DMS114 treated with DMSO at 0.1 percent for 48 hours (cell line): Measurements from ENCODE around the gene COL4A2.

Experiments used
- DNase-seq: peaks from one replicate; lab custom pipeline; 2025; ENCODE audit not compliant: unreplicated experiment; lab: John Stamatoyannopoulos, UW

COL4A2 gene

DNA sequence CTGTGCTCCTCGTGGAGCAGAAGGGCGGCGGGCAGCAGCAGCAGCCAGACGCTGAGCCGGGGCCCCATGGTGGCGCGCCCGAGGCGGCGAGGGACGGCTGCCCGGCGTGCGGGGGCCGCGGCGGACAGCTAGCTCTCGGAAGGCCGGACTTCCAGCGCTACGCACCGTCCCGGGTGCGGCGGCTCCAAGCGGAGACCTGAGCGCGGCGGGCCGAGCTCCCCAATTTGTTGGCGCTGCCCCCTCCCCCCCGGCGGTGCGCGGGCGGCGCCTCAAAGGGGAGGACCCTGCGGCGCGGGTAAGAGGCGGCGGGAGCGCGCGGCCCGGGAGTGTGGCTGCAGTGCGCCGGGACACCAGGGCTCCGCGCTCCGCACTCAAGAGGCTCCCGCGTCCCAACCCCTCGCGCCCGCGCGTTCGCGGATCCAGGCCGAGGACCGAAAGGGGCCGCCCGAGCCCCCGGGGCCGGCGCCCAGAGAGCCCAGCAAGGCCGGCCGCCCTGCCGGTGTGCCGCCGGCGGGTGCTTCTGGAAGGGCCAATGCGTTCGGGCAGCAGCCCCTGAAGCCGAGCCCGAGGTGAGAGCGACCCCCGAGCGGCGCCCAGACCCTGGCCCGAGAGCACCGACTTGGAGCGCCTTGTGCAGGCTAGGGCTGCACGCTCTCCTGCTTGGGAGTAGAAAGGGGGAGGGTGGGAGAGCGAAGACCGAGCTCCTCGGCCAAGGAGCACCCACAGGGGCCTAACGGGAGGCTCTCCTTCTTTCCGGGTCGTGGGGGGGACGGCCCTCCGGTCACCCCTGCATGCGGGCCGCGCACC is at the start of gene COL4A2, which contains the start of gene COL4A1:
COL4A2 (plus strand) TSS at position 325 of the 807 bp plus-strand sequence. CDS start 620 bp downstream, outside the sequence.
COL4A1 (minus strand) TSS at position 198 of the 807 bp plus-strand sequence; CDS start at position 68, 130 bp downstream.
- DNase-seq: no peak

DNA sequence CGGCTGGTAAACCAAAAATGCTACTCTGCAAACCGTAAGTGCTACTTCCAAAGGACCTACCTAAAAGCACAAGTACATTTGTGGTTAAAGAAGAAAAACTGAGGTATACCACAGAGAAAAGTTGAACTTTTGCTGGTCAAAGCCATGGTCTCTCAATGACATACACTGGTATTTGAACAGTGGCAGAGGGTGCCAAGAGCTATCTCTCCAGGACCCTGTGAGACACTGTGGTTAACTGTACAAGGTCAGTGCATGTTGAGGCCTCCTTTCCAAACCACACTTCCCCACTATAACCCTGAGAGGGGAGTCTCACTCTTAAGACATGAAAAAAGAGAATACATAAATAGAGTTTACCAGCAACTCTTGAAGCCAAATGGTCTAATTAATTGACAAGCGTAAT is 49.7 kb upstream of the COL4A2 start:
- DNase-seq: no peak

DNA sequence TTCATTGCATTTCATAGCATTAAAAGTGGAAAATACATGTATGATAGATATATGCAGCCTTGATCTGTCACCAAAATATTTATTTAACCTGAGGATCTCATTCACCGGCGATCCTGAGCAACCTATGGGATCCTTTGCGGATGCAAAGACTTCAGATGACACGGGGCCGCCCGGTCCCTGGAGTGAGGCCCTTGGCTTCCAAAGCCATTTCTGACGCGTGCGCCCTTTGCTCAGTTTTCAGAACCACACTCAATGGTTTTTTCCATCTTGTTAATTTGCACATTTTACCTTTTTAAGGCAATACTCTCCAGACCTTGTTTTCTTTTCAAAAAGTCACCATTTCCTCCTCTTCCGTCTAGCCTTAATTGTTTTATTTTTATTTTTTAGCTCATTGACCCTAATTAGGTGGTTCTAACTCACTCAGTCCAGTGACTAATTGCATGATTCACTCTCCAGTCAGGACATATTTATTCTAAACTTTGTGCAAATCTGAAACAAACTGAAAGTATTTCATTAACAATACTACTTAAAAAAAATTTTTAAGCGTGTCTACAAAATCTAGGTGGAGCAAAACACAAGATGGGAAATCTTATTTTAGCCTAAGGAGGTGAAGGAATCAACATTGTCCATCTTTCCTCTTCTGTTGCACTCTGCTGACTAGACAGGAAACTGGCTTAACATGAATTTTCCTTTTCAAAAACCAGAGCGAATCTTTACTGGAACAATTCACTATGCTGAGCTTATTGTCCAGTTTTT is 48.0 kb upstream of the COL4A2 start:
- no peak for DNase-seq

DNA sequence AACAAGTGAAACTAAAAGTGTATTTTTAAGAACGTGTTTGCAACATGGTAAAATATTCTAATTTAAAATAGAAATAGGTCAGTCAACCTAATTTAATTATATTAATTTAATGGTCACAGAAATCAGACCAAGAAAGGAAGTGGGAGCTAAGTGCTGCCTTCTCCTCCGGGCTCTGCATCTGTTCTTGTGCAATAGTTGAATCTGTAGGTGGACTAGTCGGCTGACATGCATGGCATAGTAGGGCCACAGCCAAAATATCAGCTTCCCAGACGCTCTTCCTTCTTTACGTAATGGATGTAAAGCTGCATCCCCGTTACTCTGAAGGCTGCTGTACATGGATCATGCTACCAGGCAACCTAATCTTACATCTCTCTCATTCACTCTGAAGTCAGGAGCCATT is 47.4 kb upstream of the COL4A2 start:
- DNase-seq: no peak

DNA sequence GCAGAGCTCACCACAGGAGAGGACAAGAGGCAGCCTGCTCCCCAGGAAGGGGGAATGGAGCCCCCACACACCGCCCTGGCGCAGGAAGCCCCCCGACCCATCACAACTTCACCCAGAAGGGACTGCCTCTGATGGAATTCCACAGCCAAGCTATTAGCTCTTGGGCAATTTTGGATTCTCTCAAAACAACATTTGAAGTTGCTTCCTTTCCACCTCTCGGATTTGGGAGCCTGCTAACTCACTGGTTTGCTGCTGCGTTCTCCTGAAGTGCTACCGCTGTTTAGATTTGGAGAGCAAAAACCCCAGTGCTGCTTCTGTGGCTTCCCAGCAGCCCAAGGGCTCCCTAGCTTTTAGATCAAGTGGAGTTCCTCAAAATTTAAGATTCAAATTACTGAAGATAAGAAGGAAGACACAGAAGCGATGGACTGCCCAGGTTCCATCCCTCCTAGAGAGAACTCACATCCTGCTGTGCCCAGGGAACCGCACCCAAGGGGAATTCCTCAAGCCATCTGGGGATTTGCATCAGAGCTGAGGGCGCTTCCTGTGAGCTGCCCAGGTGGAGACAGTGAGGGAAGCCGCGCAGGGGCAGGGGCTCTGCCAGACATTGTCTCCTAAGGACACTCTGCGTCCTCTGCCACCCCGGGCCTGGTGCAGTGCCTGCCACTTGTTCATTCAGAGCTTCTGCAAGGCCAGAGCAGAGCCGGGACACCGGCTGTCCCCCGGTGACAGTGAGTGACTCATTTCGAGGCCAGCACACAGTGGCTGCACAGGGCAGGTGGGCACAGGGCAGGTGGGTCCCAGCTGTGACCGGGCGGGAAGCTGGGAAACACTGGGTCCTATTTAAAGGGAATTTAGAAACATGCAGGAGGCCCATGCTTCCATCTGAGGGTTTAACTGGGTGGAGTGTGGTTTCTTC is 45.7 kb upstream of the COL4A2 start:
- no peak for DNase-seq

DNA sequence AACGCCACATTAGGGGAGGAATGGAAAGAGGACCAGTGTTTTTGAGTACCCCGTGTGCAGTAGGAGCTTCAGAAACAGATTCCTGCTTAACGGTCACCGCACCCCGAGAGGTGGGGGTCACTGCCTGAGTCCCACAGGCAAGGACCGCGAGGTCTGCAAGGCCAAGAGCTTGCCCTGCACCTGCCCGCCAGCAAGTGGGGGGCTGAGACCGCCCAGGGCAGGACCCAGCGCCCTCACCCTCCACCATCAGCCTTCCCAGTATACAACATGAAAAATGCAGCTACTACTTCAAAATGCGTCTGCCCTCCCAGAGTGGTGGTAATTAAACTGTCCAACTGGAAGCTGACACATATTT is 45.0 kb upstream of the COL4A2 start:
- DNase-seq: no peak

DNA sequence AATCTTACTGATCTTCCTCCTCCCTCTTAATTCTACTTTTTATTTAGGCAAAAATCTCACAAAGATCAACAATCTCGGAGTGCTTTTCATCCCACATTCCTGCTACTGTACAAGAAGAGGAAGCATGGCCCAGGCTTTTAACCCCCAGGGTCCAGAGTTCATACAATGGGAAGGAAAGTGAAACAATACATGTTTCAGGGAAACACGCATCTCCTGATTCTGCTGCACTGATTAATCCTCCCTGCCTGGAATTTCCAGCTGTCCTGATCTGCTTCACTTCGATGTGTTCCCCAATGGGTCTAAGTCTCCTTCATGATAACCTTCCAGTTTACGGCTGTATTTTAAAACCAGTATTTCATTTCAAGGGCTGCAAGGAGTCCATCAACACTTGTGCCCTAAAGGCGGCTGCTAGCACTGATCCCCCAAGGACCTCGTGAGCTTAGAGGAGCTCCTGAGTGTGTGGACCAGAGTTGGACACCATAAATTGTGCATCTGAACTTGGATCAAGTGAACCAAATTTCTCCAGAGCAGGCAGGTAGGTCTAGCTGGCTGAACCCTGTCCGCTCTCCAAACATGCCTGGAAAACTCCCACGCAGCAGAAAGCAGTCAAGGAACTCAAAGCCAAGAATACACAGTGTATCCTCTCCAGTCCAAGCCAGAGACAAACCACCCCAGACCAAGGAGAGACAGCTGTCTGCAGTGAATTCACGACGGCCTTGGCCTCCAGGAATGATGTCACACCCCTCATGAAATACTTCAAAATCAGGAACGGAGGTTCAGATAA is 44.4 kb upstream of the COL4A2 start:
- DNase-seq: no peak

DNA sequence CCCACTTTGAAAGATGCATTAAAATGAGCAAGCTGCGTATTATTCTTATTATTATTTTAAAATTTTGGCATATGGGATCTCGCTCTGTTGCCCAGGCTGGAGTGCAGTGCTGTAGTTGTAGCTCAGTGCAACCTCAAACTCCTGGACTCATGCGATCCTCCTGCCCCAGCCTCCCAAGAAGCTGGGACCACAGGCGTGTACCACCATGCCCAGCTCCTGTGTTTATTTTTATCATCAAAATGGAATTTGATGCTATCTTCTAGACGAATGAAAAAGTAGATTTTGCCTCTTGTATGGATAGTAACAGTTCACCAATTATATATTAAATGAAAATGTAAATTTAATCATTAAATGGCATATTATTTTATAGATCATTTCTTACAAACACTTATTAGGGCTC is 43.7 kb upstream of the COL4A2 start:
- no peak for DNase-seq

DNA sequence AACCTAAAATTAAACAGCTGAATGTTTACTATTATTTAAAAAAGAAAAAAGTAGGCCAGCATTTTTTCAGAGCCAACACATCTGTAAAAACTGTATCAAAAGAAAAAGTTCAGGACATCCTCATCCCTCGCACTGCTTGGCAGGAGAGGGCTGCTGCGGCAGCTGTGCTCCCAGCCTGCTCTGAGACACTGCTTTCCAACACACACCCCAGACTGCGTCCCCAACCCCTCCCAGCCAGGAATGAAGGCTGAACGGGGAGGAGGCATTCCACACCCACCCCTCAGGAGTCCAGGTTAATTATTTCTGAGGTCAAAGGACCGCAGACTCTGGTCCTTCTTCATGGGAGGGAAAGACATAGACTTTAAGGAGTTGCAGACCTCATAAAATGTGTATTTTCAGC is 43.2 kb upstream of the COL4A2 start:
- DNase-seq: no peak

DNA sequence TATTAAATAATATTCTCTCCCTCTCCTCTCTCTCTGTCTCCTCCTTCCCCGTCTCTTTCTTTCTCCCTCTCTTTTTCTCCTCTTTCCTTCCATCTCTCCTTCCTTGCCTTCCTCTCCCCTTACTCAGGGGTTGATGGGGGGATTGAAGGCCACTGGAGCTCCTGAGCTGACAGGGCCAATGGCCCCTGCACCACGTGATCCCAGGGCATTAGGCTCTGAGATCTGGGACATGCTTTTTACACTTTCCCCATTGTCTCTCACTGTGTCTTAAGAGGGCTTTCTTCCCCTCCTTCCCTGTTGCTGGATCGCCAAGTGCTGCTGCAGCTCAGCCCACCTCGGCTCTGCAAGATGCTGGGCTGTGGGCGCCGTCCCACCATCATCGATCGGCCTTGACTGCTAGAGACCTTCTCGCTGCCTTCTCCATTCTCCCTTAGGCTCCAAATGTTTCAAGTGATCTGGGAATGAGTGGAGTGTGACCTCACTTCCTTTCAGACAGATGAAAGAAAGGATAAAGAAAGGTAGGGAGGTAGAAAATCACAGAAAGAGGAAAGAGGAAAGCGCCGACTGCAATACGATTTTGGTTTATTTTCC is 42.3 kb upstream of the COL4A2 start:
- no peak for DNase-seq

DNA sequence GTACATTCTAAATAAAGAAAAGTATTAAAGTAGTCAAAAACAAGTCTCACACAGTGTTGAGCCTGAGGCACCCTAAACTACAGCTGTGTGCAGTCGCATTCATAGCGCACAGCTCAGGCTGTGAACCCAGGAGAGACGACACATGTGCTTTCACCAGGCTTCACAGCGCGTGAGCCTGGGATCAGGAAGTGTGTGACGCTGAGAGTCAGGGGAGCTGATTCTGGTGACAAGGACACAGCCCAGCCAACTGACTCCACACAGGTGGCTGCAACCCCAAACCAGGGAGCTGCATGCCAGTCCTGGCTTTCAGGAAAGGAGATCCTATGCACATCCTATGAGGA is 41.8 kb upstream of the COL4A2 start:
- DNase-seq: no peak

DNA sequence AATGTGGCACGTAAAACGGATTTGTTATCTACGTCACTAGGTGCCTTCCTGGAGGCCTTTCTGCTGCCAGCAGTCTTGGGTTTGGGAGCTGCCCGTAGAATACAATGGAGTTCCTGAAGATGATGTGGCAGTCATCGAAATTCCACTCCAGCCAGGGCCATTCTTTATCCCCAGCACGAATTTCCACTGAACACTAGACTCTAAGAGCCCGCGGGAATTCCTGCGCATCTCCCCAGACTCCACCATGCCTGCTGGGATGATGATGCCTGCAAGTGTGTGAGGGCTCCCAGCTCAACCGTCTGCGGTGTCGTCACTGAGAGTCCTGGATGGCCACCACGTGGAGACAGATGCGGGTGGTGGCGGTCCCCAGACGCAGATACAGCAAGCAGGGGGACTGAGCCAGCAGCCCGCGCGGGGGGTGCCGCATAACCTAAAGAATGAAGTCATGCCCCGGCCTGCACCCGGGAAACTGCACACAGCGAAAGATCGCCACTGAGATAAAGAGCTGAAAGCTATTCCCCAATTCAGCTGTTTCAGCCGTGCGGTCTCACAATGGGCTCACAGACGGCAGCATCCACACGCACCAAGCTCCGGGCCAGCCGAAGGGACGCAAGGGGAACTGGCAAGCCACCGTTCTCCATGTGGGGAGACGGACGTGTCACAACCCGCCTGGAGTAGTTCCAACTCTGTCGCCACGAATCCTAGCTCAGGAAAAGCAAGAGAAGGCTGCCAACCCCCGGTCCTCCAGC is 41.2 kb upstream of the COL4A2 start:
- DNase-seq: no peak

DNA sequence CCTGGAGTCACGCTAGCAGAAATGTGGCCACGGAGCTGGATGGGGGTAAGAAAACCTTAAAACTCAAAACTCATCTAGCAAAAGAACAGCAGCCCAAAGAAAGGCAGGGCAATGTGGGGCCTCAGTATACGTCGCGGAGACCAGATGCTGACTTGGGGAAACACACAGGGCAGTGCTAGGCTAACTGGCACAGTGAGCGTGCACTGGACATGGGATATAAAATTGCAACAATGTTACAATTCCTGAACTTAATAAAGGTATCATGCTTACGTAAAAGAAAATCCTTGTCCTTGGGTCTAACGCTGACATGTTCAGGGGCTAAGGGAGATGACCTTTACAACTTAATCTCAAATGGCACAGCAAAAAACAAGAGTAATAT is 40.7 kb upstream of the COL4A2 start:
- DNase-seq: no peak

DNA sequence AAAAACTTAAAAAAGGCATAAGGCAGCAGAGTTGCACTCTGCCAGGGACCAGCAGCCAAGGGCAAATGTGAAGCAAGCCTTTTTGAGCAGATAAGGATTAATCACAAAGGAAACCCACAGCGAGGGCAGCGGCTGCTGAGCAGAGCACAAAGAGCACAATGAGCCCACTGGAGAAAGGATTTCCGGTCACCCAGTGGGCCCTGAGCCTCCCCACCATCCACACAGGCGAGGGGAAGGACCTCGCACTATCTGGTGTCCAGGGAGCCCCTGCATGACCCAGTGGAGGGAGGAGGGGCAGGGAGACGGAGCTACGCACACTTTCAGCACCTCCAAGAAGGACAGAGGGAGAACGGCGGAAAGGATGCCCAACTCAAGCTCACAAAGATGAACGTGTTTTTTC is 40.1 kb upstream of the COL4A2 start:
- no peak for DNase-seq

DNA sequence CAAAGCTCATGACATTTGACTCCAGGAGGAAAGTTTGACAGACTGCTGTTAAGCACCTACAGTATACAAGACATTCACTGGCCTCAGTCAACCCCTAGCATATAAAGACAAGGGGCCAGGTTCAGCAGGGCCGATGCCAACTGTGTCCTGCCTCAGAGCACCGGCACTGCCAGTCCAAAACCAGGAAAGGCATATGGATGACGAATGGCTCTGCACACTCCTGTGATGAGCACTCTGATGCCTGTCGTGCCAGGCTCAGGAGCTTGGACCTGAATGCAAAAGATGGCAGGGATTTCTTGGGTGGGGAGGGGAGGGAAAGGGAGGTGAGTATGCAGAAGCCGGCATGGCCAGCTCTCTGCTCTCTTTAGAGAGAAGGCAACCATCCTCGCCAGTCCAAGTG is 39.0 kb upstream of the COL4A2 start:
- no peak for DNase-seq

DNA sequence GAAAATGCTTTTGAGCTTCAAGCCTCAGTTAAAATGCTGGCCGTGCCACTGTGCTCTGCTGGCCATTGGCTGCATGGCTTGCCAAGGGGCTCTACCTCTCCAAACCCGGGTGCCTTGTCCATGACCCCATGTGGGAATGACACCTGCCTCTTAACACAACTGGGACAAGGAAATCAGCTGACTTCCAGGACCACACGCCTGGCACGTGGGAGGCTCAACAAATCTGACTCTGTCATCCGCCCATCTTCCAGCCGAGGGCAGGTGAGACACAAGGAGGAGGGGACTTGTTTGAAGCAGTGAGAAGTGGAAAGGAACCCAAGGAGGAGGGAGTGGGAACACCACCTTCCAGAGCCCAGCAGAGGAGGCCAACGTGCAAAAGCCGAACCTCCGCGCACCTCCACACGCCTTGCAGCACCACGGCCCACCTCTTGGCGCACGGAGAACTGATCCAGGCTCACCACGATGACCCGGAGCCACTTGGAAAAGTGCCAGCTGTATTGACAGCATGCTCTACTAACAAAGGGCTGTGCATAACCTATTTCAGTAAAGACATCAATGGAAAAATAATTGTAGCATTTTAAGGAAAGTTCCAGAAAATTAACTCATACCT is 38.4 kb upstream of the COL4A2 start:
- DNase-seq: no peak

DNA sequence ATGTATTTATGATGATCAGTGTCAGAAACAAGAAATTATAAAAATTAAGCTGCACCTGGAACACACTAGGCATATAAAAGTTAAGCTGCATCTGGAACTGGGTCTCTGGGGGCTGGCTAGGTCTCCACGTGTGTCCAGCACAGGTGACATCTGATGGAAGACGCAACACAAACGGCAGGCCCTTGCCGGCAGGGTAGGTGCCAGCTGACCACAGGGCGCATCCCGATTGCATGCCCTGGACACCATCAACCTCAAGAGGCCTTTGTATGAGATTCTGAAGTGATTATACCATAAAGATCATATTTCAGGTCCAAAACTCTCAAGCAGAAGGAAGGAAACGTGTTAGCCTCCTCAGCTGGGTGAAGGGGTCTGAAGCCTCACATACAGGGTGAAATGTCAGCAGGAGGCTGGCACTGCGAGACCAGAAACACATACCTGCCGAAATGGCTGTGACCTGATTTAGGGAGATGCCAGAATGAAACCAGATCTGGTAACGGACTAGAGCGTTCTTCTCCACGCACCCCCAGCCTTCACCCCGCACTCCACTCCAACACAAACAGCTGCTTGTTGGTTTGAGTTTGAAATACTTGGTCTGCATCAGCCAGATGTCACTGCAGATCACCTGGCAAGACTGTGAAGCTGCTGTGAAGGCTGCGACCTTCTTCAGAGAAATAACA is 37.4 kb upstream of the COL4A2 start:
- no peak for DNase-seq

DNA sequence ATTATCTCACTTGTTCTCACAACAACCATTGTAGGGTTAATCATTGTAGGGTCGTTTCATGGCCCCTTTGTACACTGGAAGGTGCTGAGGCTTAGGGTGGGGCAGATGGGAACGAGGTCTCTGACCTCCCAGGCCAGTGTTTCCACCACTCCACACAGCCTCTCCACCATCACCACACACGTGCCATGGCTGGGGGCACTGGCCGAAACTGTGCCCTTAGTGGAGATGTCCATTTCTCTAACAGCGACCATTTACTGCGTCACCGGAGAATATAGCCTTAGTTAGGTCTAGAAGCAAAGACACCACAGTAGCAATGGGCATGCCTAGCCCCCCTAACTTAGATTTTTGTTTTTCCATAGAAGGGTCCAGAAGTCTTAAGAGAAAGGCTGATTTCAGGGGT is 36.6 kb upstream of the COL4A2 start:
- no peak for DNase-seq

DNA sequence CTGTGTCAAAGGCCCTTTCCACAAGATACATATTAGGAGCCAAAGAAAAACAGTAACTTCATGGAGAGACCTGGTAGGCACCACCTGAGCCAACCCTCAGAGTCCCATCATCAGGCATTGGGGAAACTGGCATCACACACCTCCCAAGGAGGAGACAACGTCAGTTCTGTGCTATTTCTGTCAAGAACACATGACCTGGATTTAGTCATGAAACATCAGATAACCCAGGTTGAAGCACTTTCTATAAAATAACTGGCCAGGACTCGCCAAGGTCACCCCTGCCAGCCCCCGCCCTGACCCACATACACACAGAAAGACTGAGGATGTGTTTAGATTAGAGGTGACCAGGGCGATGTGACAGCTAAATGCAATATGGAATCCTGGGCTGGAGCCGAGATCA is 35.8 kb upstream of the COL4A2 start:
- no peak for DNase-seq
